SK-N-SH treated with all-trans-retinoic acid at 6 μM for 48 hours (cell line): ENCODE results near the gene PFDN2.
A peak's percentile ranks its signal among the peaks of the same experiment; 100 is the strongest.

ENCODE experiments used
- ATAC-seq: fragments of 200-7000 bp; cut with Tn5 transposase; 3 replicates; pipeline ENCODE4 v1.9.1; 2020; ENCODE audit warnings: mild to moderate bottlenecking, moderate library complexity
- ARNTL ChIP-seq: fragments of 450-650 bp; formaldehyde crosslinking; IDR thresholded peaks from 2 replicates; pipeline ENCODE4 v1.5.0; 2020; ENCODE audit warnings: low read depth, mild to moderate bottlenecking, moderate library complexity, borderline replicate concordance
- BACH2 ChIP-seq: fragments of 250-450 bp; sonication (Bioruptor Pico); IDR thresholded peaks from 2 replicates; pipeline ENCODE4 v1.9.0; 2021; ENCODE audit warnings: mild to moderate bottlenecking, borderline replicate concordance
- CREB5 ChIP-seq: fragments of 250-450 bp; sonication (Bioruptor Pico); IDR thresholded peaks from 2 replicates; pipeline ENCODE4 v1.5.1; 2020; ENCODE audit warnings: low read depth, mild to moderate bottlenecking, moderate library complexity
- CSDC2 ChIP-seq: fragments of 250-450 bp; sonication (Bioruptor Pico); IDR thresholded peaks from 2 replicates; pipeline ENCODE4 v1.5.0; 2020; ENCODE audit warnings: mild to moderate bottlenecking, moderate library complexity
- CSRNP3 ChIP-seq: fragments of 250-450 bp; sonication (Bioruptor Pico); IDR thresholded peaks from 2 replicates; pipeline ENCODE4 v1.5.1; 2021; ENCODE audit warnings: mild to moderate bottlenecking, moderate library complexity
- ESRRG ChIP-seq: fragments of 250-450 bp; sonication (Bioruptor Pico); IDR thresholded peaks from 2 replicates; pipeline ENCODE4 v1.6.1; 2021; ENCODE audit warnings: mild to moderate bottlenecking
- GLIS3 ChIP-seq: fragments of 250-450 bp; sonication (Bioruptor Pico); IDR thresholded peaks from 2 replicates; pipeline ENCODE4 v1.5.0; 2020; ENCODE audit warnings: mild to moderate bottlenecking, moderate library complexity
- ISL1 ChIP-seq: fragments of 250-450 bp; sonication (Bioruptor Pico); IDR thresholded peaks from 2 replicates; pipeline ENCODE4 v2.1.2; 2022; ENCODE audit warnings: mild to moderate bottlenecking, moderate library complexity
- OSR1 ChIP-seq: fragments of 250-450 bp; sonication (Bioruptor Pico); IDR thresholded peaks from 2 replicates; pipeline ENCODE4 v1.8.0; 2022; ENCODE audit warnings: moderate library complexity, mild to moderate bottlenecking, inconsistent platforms
- POU6F1 ChIP-seq: fragments of 250-450 bp; sonication (Bioruptor Pico); IDR thresholded peaks from 2 replicates; pipeline ENCODE4 v1.8.0; 2021; ENCODE audit warnings: low read depth, mild to moderate bottlenecking, moderate library complexity, borderline replicate concordance
- PPARA ChIP-seq: fragments of 250-450 bp; sonication (Bioruptor Pico); IDR thresholded peaks from 2 replicates; pipeline ENCODE4 v1.5.0; 2020; ENCODE audit warnings: mild to moderate bottlenecking, borderline replicate concordance
- RARB ChIP-seq: fragments of 250-450 bp; sonication (Bioruptor Pico); IDR thresholded peaks from 2 replicates; pipeline ENCODE4 v1.8.0; 2021; ENCODE audit warnings: mild to moderate bottlenecking, moderate library complexity
- SNAI2 ChIP-seq: fragments of 250-450 bp; sonication (Bioruptor Pico); IDR thresholded peaks from 2 replicates; pipeline ENCODE4 v1.5.0; 2020; ENCODE audit warnings: mild to moderate bottlenecking, moderate library complexity
- TCF4 ChIP-seq: fragments of 250-450 bp; sonication (Bioruptor Pico); IDR thresholded peaks from 2 replicates; pipeline ENCODE4 v1.8.0; 2021; ENCODE audit warnings: mild to moderate bottlenecking, moderate library complexity, borderline replicate concordance
- TOX ChIP-seq: fragments of 250-450 bp; sonication (Bioruptor Pico); IDR thresholded peaks from 2 replicates; pipeline ENCODE4 v1.8.0; 2021; ENCODE audit warnings: mild to moderate bottlenecking, moderate library complexity, borderline replicate concordance
- ZC3H10 ChIP-seq: fragments of 250-450 bp; sonication (Bioruptor Pico); IDR thresholded peaks from 2 replicates; pipeline ENCODE4 v1.5.1; 2021; ENCODE audit warnings: mild to moderate bottlenecking, moderate library complexity
- ZFP3 ChIP-seq: fragments of 250-450 bp; sonication (Bioruptor Pico); IDR thresholded peaks from 2 replicates; pipeline ENCODE4 v1.5.0; 2020; ENCODE audit warnings: mild to moderate bottlenecking, moderate library complexity
- ZFP30 ChIP-seq: fragments of 450-650 bp; formaldehyde crosslinking; IDR thresholded peaks from 2 replicates; pipeline ENCODE4 v1.5.0; 2022; ENCODE audit warnings: mild to moderate bottlenecking, moderate library complexity
- ZNF565 ChIP-seq: fragments of 450-650 bp; formaldehyde crosslinking; conservative IDR thresholded peaks from 2 replicates; pipeline ENCODE4 v1.5.0; 2020; ENCODE audit warnings: low read depth, mild to moderate bottlenecking, moderate library complexity
- ZNF70 ChIP-seq: fragments of 450-650 bp; formaldehyde crosslinking; IDR thresholded peaks from 2 replicates; pipeline ENCODE4 v1.5.0; 2020; ENCODE audit warnings: mild to moderate bottlenecking, moderate library complexity
- ZNF8 ChIP-seq: fragments of 450-650 bp; formaldehyde crosslinking; IDR thresholded peaks from 2 replicates; pipeline ENCODE4 v1.5.0; 2020; ENCODE audit warnings: mild to moderate bottlenecking, moderate library complexity
- TF ChIP-seq, protein P1 (sequence below): fragments of 250-450 bp; sonication (Bioruptor Pico); IDR thresholded peaks from 2 replicates; pipeline ENCODE4 v1.5.0; 2020; ENCODE audit warnings: mild to moderate bottlenecking, moderate library complexity
- TF ChIP-seq, protein P2 (sequence below): fragments of 250-450 bp; sonication (Bioruptor Pico); IDR thresholded peaks from 2 replicates; pipeline ENCODE4 v1.8.0; 2020; ENCODE audit warnings: mild to moderate bottlenecking, moderate library complexity, borderline replicate concordance

Gene PFDN2

DNA sequence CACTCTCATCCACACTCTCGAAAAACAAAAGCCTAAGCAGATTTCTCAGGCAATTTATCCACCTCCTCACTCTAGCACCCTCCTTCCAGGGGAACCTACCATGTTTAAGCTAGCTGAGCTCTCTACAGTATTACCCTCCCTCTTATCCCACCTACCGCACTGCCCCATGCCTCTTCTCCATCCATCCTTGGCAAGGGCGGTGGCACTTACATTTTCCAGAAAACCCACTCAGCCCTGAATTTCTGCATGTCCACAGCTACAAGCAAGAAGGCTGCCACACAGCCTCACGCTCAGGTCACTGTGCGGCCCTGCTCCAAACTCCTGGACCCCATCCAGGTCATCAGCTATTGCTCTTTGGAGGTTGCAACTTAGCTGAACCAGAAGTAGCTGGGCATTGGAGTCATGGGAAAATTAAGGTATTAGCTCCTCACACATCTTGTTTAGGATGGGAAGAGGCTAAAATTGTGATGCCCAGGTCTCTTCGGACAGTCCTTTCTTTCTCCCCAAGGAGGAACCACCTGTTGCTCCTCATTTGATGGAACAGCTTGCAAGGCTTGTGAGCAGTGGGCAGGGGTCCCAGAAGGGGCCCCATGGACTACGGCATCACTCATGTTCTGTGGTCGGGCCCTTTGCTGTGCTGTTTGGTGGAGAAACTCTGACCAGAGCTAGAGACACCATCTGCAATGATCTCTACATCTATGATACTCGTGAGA, 18.6 kb downstream of the PFDN2 start:
- no peak for TF ChIP-seq ZNF70 (CRISPR knock-in tag)
- no peak for TF ChIP-seq OSR1
- TF ChIP-seq, protein P1, sequence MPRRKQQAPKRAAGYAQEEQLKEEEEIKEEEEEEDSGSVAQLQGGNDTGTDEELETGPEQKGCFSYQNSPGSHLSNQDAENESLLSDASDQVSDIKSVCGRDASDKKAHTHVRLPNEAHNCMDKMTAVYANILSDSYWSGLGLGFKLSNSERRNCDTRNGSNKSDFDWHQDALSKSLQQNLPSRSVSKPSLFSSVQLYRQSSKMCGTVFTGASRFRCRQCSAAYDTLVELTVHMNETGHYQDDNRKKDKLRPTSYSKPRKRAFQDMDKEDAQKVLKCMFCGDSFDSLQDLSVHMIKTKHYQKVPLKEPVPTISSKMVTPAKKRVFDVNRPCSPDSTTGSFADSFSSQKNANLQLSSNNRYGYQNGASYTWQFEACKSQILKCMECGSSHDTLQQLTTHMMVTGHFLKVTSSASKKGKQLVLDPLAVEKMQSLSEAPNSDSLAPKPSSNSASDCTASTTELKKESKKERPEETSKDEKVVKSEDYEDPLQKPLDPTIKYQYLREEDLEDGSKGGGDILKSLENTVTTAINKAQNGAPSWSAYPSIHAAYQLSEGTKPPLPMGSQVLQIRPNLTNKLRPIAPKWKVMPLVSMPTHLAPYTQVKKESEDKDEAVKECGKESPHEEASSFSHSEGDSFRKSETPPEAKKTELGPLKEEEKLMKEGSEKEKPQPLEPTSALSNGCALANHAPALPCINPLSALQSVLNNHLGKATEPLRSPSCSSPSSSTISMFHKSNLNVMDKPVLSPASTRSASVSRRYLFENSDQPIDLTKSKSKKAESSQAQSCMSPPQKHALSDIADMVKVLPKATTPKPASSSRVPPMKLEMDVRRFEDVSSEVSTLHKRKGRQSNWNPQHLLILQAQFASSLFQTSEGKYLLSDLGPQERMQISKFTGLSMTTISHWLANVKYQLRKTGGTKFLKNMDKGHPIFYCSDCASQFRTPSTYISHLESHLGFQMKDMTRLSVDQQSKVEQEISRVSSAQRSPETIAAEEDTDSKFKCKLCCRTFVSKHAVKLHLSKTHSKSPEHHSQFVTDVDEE (CRISPR knock-in tag), result no peak
- no peak for TF ChIP-seq ISL1 (CRISPR knock-in tag)
- ATAC-seq, result no peak; the same call in 2 of the 3 replicates

- no peak for TF ChIP-seq ESRRG (CRISPR knock-in tag)
- no peak for TF ChIP-seq ISL1 (CRISPR knock-in tag)
- no peak for TF ChIP-seq OSR1
- no peak for TF ChIP-seq POU6F1
- TF ChIP-seq, protein P2, sequence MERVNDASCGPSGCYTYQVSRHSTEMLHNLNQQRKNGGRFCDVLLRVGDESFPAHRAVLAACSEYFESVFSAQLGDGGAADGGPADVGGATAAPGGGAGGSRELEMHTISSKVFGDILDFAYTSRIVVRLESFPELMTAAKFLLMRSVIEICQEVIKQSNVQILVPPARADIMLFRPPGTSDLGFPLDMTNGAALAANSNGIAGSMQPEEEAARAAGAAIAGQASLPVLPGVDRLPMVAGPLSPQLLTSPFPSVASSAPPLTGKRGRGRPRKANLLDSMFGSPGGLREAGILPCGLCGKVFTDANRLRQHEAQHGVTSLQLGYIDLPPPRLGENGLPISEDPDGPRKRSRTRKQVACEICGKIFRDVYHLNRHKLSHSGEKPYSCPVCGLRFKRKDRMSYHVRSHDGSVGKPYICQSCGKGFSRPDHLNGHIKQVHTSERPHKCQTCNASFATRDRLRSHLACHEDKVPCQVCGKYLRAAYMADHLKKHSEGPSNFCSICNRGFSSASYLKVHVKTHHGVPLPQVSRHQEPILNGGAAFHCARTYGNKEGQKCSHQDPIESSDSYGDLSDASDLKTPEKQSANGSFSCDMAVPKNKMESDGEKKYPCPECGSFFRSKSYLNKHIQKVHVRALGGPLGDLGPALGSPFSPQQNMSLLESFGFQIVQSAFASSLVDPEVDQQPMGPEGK (CRISPR knock-in tag), result no peak
- no peak for TF ChIP-seq ZNF565 (CRISPR knock-in tag)
- TF ChIP-seq ZNF8 (CRISPR knock-in tag), result no peak
- TF ChIP-seq ZFP30 (CRISPR knock-in tag), result no peak
- TF ChIP-seq RARB (CRISPR knock-in tag), result no peak
- TF ChIP-seq TOX, result no peak
- TF ChIP-seq CSDC2 (CRISPR knock-in tag), result no peak
- no peak for TF ChIP-seq SNAI2 (CRISPR knock-in tag)
- no peak for TF ChIP-seq PPARA
- TF ChIP-seq GLIS3 (CRISPR knock-in tag), result no peak
- no peak for TF ChIP-seq ZNF70 (CRISPR knock-in tag)
- TF ChIP-seq BACH2 (CRISPR knock-in tag), result no peak
- no peak for TF ChIP-seq ZC3H10 (CRISPR knock-in tag)
- ATAC-seq, result peak; percentile 85
Observed at GRCh38 chr1:161098210-161099068, 19.4 kb downstream of the PFDN2 start, which contains the start of gene KLHDC9. Gene KLHDC9 (plus strand): TSS chr1:161098361. CDS start chr1:161098536, 175 bp downstream.

DNA sequence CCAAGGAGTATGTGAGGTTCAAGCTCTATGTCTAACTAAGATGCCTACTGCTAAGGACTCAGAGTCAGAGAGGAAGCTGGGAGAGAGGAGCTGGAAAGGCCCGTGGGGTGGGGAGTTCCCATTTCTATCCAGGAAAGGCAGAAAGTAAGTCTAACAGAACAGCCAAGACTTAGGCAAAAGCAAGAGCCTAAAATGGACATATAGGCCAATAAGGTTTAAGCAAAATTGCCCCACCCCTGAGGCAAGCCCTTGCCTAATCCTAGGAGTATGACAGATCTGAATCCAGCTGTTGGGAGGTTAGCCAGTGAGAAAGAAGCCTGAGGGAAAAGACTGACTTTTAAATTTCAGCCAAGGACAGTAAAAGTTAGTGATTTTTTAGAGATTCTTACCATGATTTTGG, 21.3 kb downstream of the PFDN2 start:
- no peak for ATAC-seq
- TF ChIP-seq ARNTL (CRISPR knock-in tag) (no peak), ZFP3 (CRISPR knock-in tag) (no peak), CREB5 (CRISPR knock-in tag) (no peak), POU6F1 (no peak), TCF4 (CRISPR knock-in tag) (no peak), CSRNP3 (no peak), ESRRG (CRISPR knock-in tag) (no peak), CSDC2 (CRISPR knock-in tag) (no peak), ISL1 (CRISPR knock-in tag) (no peak), SNAI2 (CRISPR knock-in tag) (no peak), ZC3H10 (CRISPR knock-in tag) (no peak), RARB (CRISPR knock-in tag) (no peak), TOX (no peak), ZNF8 (CRISPR knock-in tag) (no peak), ZNF565 (CRISPR knock-in tag) (no peak), ZFP30 (CRISPR knock-in tag) (no peak)
- TF ChIP-seq, protein P2 (CRISPR knock-in tag), result no peak
